ENCODE results near the gene RIPOR3.
"Not testable (repeated sequence)": the region's sequence is repeated elsewhere in the genome, so short reads cannot be mapped to it uniquely, and the experiment has no call there.

The RIPOR3 gene

GRCh38 chr20:50701041-50701963, 10.0 kb upstream of the RIPOR3 start:
- DNase-seq, result no peak

GRCh38 chr20:50699688-50700087, 8.3 kb upstream of the RIPOR3 start:
- no peak for DNase-seq

GRCh38 chr20:50698255-50698654, 6.9 kb upstream of the RIPOR3 start:
- not testable (repeated sequence) for DNase-seq

- no peak for DNase-seq
Observed at GRCh38 chr20:50695135-50695872, 4.0 kb upstream of the RIPOR3 start.

DNA sequence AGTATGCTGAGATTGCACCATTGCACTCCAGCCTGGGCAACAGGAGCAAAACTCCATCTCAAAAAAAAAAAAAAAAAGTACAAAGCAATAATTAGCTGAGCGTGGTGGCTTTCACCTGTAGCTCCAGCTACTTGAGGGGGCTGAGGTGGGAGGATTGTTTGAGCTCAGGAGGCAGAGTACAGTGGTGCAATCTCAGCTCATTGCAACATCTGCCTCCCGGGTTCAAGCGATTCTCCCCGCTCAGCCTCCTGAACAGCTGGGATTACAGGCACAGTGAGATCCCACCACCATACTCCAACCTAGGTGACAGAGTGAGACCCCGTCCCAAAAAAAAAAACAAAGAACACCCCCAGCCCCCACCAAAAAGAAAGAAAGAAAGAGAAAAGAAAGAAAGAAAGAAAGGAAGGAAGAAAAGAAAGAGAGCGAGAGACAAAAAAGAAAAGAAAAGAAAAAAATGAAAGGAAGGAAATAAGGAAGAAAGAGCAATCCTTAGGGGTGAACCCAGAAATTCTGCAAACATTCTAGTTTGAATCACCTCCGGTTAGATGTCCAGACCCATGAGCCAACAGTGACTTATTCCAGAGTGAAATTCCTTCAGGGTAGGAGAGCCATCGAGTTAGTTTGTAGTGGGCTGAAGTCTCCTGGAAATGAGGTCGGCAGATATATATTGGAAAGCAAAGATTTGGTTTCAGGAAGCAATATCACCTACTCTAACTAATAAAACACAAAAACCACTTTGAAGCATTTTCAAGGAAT, 3.2 kb upstream of the RIPOR3 start:
- no peak for DNase-seq

- no peak for DNase-seq
Observed at GRCh38 chr20:50693001-50693400, 1.7 kb upstream of the RIPOR3 start.

DNA sequence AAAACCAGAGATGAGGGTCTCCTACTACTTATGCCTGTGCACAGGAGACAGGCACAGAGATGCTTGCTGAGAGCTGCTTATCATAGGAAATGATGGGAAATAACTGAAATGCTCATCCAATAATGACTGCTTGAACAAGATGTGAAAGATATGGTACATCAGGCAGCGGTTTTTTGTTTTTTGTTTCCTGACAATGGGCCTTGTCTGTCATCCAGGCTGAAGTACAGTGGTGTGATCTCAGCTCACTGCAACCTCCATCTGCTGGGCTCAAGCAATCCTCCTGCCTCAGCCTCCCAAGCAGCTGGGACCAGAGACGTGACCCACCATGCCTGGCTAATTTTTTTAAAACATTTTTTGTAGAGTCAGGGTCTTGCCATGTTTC, 1.2 kb upstream of the RIPOR3 start:
- no peak for DNase-seq

GRCh38 chr20:50691573-50692551, 520 bp upstream of the RIPOR3 start:
- DNase-seq, result no peak

- DNase-seq, result no peak
Observed at GRCh38 chr20:50689864-50690649, 1.3 kb downstream of the RIPOR3 start.

DNA sequence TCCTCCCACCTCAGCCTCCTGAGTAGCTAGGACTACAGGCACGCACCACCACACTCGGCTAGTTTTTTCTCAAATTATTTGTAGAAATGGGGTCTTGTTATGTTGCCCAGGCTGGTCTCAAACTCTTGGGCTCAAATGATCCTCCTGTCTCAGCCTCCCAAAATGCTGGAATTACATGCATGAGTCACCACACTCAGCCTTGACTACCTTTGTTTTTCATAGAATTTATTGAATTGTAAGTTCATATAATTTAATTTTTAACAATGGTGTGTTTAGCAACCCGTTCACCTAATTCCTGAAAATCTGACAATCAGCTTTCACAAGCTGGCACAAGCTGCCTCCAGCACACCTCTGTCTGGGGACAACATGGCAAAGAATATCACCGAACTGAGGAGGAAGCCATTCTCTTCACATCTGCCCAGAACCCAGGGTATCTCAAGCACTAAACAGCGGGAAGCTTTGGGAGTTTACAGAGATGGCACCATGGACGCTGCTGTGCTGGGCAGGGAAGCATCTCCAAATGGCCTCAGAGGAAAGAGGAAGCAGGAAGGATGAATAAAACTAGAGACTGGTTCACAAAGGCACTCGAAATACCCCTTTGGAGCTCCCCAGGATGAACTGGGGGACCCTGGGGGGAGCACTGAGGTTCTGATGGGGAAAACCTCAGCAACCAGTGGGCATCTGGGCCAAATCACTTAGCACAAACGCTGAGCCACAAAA, 2.9 kb downstream of the RIPOR3 start:
- DNase-seq, result no peak

DNA sequence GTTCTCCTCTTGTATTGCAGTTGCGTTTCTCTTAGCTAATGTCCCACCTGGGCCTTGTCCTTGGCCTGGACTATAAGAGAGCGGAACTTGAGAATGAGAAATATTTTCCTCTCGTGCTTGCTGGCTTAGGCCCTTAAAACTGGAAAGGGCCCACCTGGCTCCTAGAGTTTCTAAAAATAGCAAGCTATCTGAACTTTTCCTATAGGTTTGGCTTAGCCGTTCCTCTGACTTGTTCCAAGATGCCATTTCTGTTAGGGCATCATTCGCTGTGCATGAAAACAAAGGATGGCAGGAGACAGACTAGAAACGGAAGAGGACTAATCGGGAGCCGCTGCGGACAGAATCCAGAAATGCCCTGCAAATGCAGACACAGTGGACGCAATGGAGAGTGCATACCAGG, 4.5 kb downstream of the RIPOR3 start:
- DNase-seq, result no peak

DNA sequence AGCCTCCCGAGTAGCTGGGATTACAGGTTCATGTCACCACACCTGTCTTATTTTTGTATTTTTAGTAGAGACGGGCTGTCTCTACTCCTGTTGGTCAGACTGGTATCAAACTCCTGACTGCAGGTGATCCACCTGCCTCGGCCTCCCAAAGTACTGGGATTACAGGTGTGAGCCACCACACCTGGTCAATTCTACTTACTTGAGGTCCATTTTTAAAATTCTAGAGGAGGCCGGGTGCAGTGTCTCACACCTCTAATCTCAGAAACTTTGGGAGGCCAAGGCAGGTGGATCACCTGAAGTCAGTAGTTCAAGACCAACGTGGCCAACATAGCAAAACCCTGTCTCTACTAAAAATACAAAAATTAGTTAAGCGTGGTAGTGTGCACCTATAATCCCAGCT, 7.8 kb downstream of the RIPOR3 start:
- no peak for DNase-seq

GRCh38 chr20:50682947-50683530, 8.3 kb downstream of the RIPOR3 start:
- DNase-seq, result no peak

DNA sequence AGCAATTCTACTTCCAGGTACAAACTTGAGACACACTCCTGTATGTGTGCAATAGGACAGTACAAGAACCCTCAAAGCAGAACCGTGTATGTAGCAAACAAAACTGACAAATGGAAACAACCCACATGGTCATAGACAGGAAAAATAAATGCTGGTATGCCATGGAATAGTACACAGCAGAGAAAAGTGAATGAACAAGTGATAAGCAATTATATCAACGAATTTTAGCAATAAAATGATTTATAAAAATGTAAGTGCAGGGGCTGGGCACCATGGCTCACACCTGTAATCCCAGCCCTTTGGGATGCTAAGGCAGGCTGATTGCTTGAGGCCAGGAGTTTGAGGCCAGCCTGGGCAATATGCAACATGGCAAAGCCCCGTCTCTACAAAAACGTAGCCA, 9.3 kb downstream of the RIPOR3 start:
- DNase-seq, result no peak

DNA sequence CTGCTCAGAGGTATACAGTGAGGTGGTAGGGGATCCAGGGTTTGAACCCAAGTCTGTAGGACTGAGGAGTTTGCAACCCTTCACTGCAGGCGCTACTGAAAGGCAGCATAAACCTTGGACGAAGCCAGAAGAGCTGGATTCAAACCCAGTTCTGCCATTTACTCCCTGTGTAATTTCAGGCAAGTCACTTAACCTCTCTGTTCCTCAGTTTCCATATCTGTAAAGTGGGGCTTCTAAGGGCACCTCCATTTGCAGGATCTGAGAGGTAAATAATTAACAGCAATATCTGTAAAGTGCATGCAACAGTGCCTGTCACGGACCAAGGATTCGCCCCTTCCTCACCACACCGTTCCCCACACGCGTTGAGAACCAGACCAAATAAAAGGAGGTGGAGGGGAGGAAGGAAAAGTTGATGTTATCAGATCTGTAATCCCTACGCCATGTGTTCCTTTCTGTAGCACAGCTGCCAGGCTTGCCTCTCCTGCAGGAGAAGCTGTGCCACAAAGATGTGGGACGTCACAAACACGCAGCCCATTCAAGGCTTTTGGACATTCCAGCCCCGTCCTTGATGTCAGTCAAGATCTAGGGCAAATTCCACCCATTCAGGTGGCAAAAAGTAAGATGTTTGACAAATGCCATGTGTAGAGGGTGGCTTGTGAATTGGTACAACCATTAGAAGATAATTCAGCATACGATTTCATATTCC, 9.8 kb downstream of the RIPOR3 start:
- no peak for DNase-seq

GRCh38 chr20:50680105-50680960, 11.0 kb downstream of the RIPOR3 start:
- no peak for DNase-seq

- DNase-seq, result no peak
Observed at GRCh38 chr20:50679753-50680104, 11.6 kb downstream of the RIPOR3 start.

DNA sequence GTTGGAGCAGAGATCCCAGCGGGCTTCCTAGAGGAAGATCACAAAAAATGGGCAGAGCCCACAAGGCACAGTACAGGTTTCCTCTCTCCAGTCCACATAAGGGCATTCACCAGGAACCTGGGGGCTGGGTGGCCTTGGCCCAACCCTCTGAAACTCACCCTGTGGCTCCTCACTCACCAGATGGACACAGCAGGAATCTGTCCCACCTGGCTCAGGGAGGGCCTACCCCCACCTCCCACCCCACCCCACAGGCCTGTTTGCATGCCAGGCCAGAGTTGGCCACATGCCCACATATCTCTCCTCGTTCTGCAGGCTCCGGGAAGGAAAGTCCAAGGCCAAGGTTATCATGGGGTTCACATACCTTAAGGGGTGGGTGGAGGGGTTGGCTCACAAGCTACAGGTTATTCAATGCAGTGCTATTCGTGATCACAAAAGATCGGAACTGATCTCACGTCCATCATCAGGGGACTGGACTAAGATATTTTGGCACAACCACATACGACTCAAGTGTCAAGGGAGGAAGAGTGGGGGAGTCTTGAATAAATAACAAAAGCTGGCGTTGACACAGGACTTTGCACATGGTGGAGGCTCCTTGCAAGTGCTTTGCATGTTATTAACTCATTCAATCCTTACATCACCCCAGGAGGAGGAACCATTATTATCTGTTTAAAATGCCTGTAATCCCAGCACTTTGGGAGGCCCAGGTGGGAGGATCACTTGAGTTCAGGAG, 13.0 kb downstream of the RIPOR3 start:
- no peak for DNase-seq
